ENCODE data around the gene ADRA2A. TPM values are rescaled to one million over a fixed set of nuclear protein-coding genes. Genes with fewer than 3 reads are reported as not detected.

Gene ADRA2A
- total RNA-seq (0.22 TPM), polyA plus RNA-seq (not detected)

DNA sequence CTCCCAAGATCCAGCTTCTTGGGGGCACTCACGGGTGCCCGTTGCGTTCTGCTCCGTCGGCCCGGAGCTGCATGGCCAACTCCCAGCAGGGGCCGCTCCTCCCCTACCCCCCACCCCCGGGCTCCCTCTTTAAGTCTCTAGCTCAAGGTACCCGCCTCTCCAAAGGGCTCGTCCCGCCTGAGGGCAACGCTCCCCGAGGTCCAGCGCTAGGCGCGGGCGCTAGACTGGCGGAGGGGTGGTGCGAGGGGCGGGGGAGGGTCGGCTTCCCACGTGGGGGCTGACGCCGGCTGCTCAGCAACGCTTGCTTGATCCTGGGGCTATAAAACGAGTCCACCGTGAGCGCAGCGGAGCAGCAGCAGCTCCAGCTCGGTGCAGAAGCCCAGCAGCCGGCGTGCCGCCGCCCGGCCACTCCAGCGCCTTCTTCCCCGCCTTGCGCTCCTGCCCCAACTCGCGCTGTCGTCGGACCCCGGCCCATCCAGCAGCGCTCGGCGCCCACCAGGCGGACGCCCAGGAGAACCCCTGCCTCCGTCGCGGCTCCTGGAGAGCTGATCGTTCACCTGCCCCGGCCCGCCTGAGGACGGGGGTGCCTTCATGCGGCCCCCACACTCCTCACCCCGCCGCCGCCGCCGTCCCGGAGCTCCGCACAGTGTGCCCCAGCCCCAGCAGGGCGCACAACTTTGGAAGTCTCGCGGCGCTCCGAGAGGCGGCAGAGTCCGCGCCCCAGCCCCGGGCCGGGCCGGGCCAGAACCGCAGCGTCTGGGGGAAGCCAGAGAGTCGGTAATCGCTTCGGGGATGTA is at the start of gene ADRA2A:
TSS of gene ADRA2A (plus strand) at position 348 of the 797 bp plus-strand sequence. CDS start 968 bp downstream, outside the sequence.
- Mint-ChIP-seq H3K27ac (no peak within 1 kb of the TSS), H3K4me1 (peaks cover 0 to 27% (median 7%) of the 10 kb centered on the region in 4 donors), H3K4me3 (peak within 1 kb of the TSS in 3 of 4 donors; percentile 58 to 73 (median 70)), H3K27me3 (peaks cover 69% of the 10 kb centered on the region), H3K9me3 (peaks cover 0 to 3% (median 0%) of the 10 kb centered on the region in 7 donors), H3K36me3 (no peaks in the 10 kb centered on the region)
- H3K9me3 ChIP-seq (ENCODE audit: control insufficient read depth in 2 of 2, low read length in 2 of 2) = no peaks in the 10 kb centered on the region
- H3K36me3 ChIP-seq (ENCODE audit: control insufficient read depth, insufficient read depth, low read length) = no peaks in the 10 kb centered on the region
- peaks cover 25% of the 10 kb centered on the region for H3K4me1 ChIP-seq (ENCODE audit: control insufficient read depth, insufficient read depth, low read length, poor library complexity, severe bottlenecking)
- DNase-seq (peak in 1 of 3 donors; percentile 14), ATAC-seq (ENCODE audit: low read depth in 2 of 2) (peak in 1 of 2 donors; percentile 11)
- peaks cover 26% of the 10 kb centered on the region for H3K27me3 ChIP-seq (ENCODE audit: control insufficient read depth, insufficient read depth, low read length)
- H3K4me3 ChIP-seq (ENCODE audit: low read depth, low read length) = no peak within 1 kb of the TSS
- no peak within 1 kb of the TSS for H3K27ac ChIP-seq (ENCODE audit: insufficient read depth, low read length, poor library complexity, severe bottlenecking)

DNA sequence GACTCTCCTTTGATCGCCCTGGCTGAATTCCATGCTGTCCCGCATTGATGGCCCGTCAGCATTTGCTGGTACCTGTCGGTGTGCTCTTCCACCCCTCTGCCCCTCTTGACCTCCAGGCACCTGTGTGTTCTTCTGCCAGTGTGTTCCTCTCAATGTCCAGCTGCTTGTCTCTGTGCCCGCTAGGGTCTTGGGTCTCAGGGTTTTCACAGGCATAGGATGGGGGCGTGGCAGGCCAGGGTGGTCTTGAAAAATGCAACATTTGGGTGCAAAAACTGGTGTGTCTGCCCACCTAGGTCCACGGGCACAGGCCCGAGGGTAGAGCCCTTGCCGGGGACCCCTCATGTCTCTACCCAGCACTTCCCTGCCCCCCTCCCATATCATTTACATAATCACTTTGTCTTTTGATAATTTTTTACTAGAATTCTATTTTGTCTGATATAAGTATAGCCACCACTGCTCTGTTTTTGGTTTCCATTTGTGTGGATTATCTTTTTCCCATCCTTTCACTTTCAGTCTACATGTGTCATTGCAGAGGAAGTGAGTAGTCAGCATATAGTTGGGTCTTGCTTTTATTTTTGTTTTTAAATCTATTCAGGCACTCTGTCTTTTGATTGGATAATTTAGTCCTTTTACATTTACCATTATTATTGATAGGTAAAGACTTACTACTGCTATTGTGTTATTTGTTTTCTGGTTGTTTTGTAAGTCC is 46.6 kb upstream of the ADRA2A start:
- Mint-ChIP-seq H3K27me3 (no peaks in the 10 kb centered on the region), H3K4me3 (no peak overlapping the region), H3K4me1 (peaks cover 0 to 6% (median 2%) of the 10 kb centered on the region in 4 donors), H3K36me3 (peaks cover 15% of the 10 kb centered on the region), H3K27ac (no peak overlapping the region), H3K9me3 (peaks cover 0 to 31% (median 12%) of the 10 kb centered on the region in 7 donors)
- H3K27me3 ChIP-seq (ENCODE audit: control insufficient read depth, insufficient read depth, low read length) = no peaks in the 10 kb centered on the region
- H3K36me3 ChIP-seq (ENCODE audit: control insufficient read depth, insufficient read depth, low read length) = no peaks in the 10 kb centered on the region
- H3K9me3 ChIP-seq (ENCODE audit: control insufficient read depth in 2 of 2, low read length in 2 of 2) = peaks cover 6% of the 10 kb centered on the region in 2 experiments
- DNase-seq (peak in 1 of 3 donors; percentile 27), ATAC-seq (ENCODE audit: low read depth in 2 of 2) (no peak)
- H3K4me3 ChIP-seq (ENCODE audit: low read depth, low read length) = no peak overlapping the region
- H3K4me1 ChIP-seq (ENCODE audit: control insufficient read depth, insufficient read depth, low read length, poor library complexity, severe bottlenecking) = no peaks in the 10 kb centered on the region
- H3K27ac ChIP-seq (ENCODE audit: insufficient read depth, low read length, poor library complexity, severe bottlenecking) = no peak overlapping the region

DNA sequence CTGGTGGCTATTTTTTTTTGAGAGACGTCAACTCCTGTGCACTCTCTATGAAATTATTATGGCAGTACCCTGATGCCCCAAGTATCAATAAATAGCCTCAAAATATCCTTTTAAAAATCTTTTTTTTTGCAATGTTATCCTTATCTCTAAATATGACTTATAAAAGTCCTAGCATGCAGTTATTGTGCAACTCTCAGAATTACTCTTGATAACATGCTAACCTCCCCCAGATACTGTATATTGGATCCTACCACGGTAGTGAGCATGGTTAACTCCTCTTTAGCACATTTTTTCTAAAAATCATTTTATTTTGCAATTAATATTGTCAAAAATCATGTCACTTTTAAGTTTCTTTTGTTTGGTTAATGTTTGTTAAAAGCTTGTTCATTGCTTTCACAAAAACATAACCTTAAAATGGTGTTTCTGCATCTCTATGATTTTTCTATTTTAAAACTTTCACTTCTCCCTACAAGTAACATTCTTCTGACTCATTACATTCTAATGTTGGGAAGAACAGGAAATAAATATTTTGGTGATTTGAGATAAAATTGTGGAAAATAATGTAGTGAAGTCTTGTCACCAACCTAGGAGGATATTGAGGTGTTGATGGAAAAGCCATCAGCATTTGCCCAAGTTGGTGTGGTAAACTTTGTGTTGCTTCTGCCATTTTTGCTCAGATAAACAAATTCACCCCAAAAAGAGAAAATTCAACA is 42.1 kb upstream of the ADRA2A start:
- peaks cover 13 to 14% of the 10 kb centered on the region in 2 experiments for H3K9me3 ChIP-seq (ENCODE audit: control insufficient read depth in 2 of 2, low read length in 2 of 2)
- no peaks in the 10 kb centered on the region for H3K4me1 ChIP-seq (ENCODE audit: control insufficient read depth, insufficient read depth, low read length, poor library complexity, severe bottlenecking)
- H3K36me3 ChIP-seq (ENCODE audit: control insufficient read depth, insufficient read depth, low read length) = no peaks in the 10 kb centered on the region
- no peak overlapping the region for H3K4me3 ChIP-seq (ENCODE audit: low read depth, low read length)
- Mint-ChIP-seq H3K9me3 (peaks cover 3 to 32% (median 6%) of the 10 kb centered on the region in 7 donors), H3K27ac (no peak overlapping the region), H3K4me1 (peaks cover 0 to 6% (median 2%) of the 10 kb centered on the region in 4 donors), H3K36me3 (peaks cover 15% of the 10 kb centered on the region), H3K27me3 (no peaks in the 10 kb centered on the region), H3K4me3 (no peak overlapping the region)
- no peak for DNase-seq
- H3K27ac ChIP-seq (ENCODE audit: insufficient read depth, low read length, poor library complexity, severe bottlenecking) = no peak overlapping the region
- no peak for ATAC-seq (ENCODE audit: low read depth in 2 of 2)
- H3K27me3 ChIP-seq (ENCODE audit: control insufficient read depth, insufficient read depth, low read length) = no peaks in the 10 kb centered on the region

DNA sequence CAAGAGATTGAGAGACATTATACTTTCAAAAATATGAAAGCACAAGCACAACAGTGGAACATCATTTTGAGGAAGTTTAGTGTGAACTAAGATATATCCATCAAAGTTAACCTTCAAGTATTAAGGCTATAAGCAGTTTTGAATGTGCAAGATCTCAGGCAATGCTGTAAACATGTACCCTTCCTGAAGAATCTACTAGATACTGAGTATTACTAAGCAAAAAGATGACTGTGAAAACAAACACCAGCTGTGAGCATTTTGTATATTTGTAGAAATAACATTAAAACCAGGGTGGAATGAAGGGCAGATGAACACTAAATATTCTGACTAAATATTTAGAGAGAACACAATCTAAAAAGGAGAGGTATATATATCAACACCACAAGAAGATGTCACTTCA is 41.3 kb upstream of the ADRA2A start:
- H3K9me3 Mint-ChIP-seq = peaks cover 3 to 39% (median 10%) of the 10 kb centered on the region in 7 donors

DNA sequence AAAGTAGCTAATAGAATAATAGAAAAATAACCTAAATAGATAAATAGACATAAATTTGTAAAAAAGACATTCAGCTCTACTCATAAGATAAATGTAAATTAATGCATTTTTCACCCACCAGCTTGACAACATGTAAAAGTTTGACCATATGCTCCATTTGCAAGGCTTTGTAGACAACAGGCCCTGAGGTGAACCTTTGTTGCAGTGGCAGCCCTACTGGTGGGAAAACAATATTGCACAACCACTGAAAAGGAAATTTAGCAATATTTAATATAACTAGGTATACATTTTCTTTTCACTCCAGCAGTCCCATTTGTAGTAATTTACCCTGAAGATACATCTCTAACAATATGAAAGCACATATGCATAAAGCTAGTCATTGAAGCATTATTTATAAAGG is 39.0 kb upstream of the ADRA2A start:
- H3K27me3 ChIP-seq (ENCODE audit: control insufficient read depth, insufficient read depth, low read length) = no peaks in the 10 kb centered on the region
- no peak overlapping the region for H3K27ac ChIP-seq (ENCODE audit: insufficient read depth, low read length, poor library complexity, severe bottlenecking)
- Mint-ChIP-seq H3K9me3 (peaks cover 4 to 50% (median 12%) of the 10 kb centered on the region in 7 donors), H3K4me1 (no peaks in the 10 kb centered on the region), H3K4me3 (no peak overlapping the region), H3K27ac (no peak overlapping the region), H3K27me3 (peaks cover 4% of the 10 kb centered on the region), H3K36me3 (peaks cover 14% of the 10 kb centered on the region)
- H3K9me3 ChIP-seq (ENCODE audit: control insufficient read depth in 2 of 2, low read length in 2 of 2) = peaks cover 25 to 26% of the 10 kb centered on the region in 2 experiments
- H3K4me1 ChIP-seq (ENCODE audit: control insufficient read depth, insufficient read depth, low read length, poor library complexity, severe bottlenecking) = no peaks in the 10 kb centered on the region
- no peaks in the 10 kb centered on the region for H3K36me3 ChIP-seq (ENCODE audit: control insufficient read depth, insufficient read depth, low read length)
- no peak for ATAC-seq (ENCODE audit: low read depth in 2 of 2)
- H3K4me3 ChIP-seq (ENCODE audit: low read depth, low read length) = no peak overlapping the region
- DNase-seq = no peak

More for the DNA sequence above, 41.3 kb upstream of the ADRA2A start:
- DNase-seq = no peak
- Mint-ChIP-seq H3K4me1 (peaks cover 0 to 2% (median under 1%) of the 10 kb centered on the region in 4 donors), H3K36me3 (peaks cover 17% of the 10 kb centered on the region), H3K27me3 (no peaks in the 10 kb centered on the region), H3K4me3 (no peak overlapping the region), H3K27ac (no peak overlapping the region)
- H3K36me3 ChIP-seq (ENCODE audit: control insufficient read depth, insufficient read depth, low read length) = no peaks in the 10 kb centered on the region
- H3K27ac ChIP-seq (ENCODE audit: insufficient read depth, low read length, poor library complexity, severe bottlenecking) = no peak overlapping the region
- no peak overlapping the region for H3K4me3 ChIP-seq (ENCODE audit: low read depth, low read length)
- ATAC-seq (ENCODE audit: low read depth in 2 of 2) = no peak
- no peaks in the 10 kb centered on the region for H3K27me3 ChIP-seq (ENCODE audit: control insufficient read depth, insufficient read depth, low read length)
- H3K9me3 ChIP-seq (ENCODE audit: control insufficient read depth in 2 of 2, low read length in 2 of 2) = peaks cover 20 to 21% of the 10 kb centered on the region in 2 experiments
- no peaks in the 10 kb centered on the region for H3K4me1 ChIP-seq (ENCODE audit: control insufficient read depth, insufficient read depth, low read length, poor library complexity, severe bottlenecking)

DNA sequence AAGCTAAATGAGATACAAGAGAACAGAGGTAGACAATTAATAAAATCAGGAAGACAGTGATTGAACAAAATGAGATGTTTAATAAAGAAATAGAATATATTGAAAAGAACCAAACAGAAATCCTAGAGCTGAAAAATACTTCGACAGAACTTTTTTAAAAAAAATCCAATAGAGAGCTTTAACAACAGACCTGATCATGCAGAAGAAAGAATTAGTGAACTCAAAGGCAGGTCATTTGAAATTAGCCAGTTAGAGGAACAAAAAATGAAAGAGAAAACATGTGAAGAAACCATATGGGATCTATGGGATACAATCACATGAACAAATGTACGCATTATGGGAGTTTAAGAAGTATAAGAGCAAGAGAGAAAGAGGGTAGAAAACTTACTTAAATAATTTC is 37.3 kb upstream of the ADRA2A start:
- Mint-ChIP-seq H3K4me1 (no peaks in the 10 kb centered on the region), H3K4me3 (no peak overlapping the region), H3K27me3 (peaks cover 8% of the 10 kb centered on the region), H3K36me3 (peaks cover 8% of the 10 kb centered on the region), H3K27ac (peak overlapping the region in 1 of 3 donors; percentile 54), H3K9me3 (peaks cover 4 to 40% (median 12%) of the 10 kb centered on the region in 7 donors)
- no peak overlapping the region for H3K27ac ChIP-seq (ENCODE audit: insufficient read depth, low read length, poor library complexity, severe bottlenecking)
- no peak for DNase-seq
- ATAC-seq (ENCODE audit: low read depth in 2 of 2) = no peak
- peaks cover 23 to 26% of the 10 kb centered on the region in 2 experiments for H3K9me3 ChIP-seq (ENCODE audit: control insufficient read depth in 2 of 2, low read length in 2 of 2)
- no peak overlapping the region for H3K4me3 ChIP-seq (ENCODE audit: low read depth, low read length)
- no peaks in the 10 kb centered on the region for H3K4me1 ChIP-seq (ENCODE audit: control insufficient read depth, insufficient read depth, low read length, poor library complexity, severe bottlenecking)
- H3K27me3 ChIP-seq (ENCODE audit: control insufficient read depth, insufficient read depth, low read length) = no peaks in the 10 kb centered on the region
- no peaks in the 10 kb centered on the region for H3K36me3 ChIP-seq (ENCODE audit: control insufficient read depth, insufficient read depth, low read length)

DNA sequence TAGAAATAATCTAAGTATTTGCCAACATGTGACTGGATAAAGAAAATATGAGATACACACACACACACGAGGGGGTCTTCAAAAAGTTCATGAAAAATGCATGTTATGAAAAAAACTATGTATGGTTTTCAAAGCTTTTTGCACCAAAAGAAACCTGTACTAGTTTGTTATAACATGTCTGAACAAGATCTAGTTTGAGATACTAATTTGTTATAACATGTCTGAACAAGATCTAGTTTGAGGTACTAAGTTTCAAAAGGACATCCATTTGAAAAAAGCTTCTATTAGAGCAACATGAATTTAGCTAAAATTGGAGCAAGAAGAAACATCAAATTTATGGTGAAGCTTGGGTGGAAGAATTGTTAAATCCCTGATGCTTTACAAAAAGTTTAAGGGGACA is 19.8 kb upstream of the ADRA2A start:
- H3K4me3 ChIP-seq (ENCODE audit: low read depth, low read length) = no peak overlapping the region
- Mint-ChIP-seq H3K27ac (no peak overlapping the region), H3K4me3 (no peak overlapping the region), H3K36me3 (no peaks in the 10 kb centered on the region), H3K9me3 (peaks cover 0 to 24% (median 8%) of the 10 kb centered on the region in 7 donors), H3K4me1 (no peaks in the 10 kb centered on the region), H3K27me3 (peaks cover 27% of the 10 kb centered on the region)
- no peaks in the 10 kb centered on the region for H3K36me3 ChIP-seq (ENCODE audit: control insufficient read depth, insufficient read depth, low read length)
- no peaks in the 10 kb centered on the region for H3K4me1 ChIP-seq (ENCODE audit: control insufficient read depth, insufficient read depth, low read length, poor library complexity, severe bottlenecking)
- peaks cover 9% of the 10 kb centered on the region for H3K27me3 ChIP-seq (ENCODE audit: control insufficient read depth, insufficient read depth, low read length)
- no peak overlapping the region for H3K27ac ChIP-seq (ENCODE audit: insufficient read depth, low read length, poor library complexity, severe bottlenecking)
- DNase-seq = no peak
- no peaks in the 10 kb centered on the region for H3K9me3 ChIP-seq (ENCODE audit: control insufficient read depth in 2 of 2, low read length in 2 of 2)
- no peak for ATAC-seq (ENCODE audit: low read depth in 2 of 2)
